ENCODE measurements around the gene ITPR1.
"Not testable (repeated sequence)": the region's sequence is repeated elsewhere in the genome, so short reads cannot be mapped to it uniquely, and the experiment has no call there.

Gene ITPR1

DNA sequence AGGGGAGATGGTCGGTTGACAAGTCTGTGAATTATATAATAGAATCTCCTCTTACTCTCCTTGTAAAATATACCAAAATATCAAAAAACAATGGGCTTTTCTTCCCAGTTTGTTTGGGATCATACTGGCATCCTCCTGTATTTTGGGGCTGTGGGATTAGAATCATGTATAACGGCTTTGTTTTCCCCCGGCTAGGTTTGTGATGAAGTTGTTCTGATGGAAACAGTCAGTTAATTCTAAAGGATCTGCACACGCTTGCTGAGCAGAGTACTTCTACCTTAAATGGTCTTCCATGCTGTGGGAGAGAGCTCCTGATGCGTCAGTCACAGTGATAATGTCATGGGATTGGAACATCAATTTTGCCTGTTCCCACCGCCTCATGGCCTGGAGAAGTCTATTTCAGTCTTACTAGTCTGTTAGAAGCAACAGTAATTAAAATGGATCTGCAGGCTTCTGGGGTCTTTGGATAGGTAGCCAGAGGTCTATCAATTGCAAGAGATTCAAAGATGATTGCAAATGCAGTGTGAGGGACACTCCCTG lies 81.3 kb downstream of the ITPR1 start:
- DNase-seq = no peak

- no peak for DNase-seq
Measured at GRCh38 chr3:4575381-4575780, 82.2 kb downstream of the ITPR1 start.

DNA sequence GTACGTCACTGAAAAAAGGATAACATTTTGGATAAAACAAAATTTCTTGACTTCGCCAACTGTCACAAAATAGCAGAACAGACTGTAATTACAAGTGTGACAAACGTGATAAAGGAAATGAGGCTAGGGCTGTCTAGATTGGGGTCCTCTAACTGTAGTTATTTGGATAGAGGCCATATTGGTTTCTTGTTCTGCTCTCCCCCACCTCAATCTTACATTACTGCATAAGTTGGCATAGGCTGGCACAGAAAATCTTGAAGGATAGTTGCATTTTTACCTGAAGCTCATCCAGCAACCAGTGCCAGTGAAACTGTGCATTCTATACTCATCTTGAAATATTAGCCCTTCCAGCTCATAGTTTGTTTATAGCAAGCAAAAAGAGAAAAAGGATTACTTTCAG lies 84.6 kb downstream of the ITPR1 start:
- no peak for DNase-seq

- no peak for DNase-seq
Measured at GRCh38 chr3:4580346-4581123, 87.4 kb downstream of the ITPR1 start.

DNA sequence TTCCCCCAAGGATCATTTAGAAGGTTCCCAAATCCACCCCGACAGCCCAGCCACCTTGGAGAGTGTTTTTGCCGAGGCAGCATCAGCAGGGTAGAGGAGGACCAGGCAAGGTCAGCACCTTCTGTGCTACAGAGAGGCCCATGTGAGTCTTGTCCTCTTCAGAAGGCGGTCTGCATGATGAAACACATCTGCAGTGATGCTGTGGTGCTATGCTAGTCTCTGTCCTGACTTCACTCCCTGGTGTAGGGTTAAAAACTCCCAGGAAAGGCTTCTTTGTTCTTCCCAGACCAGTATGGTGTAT lies 87.9 kb downstream of the ITPR1 start:
- DNase-seq = no peak

- no peak for DNase-seq
Measured at GRCh38 chr3:4581498-4581897, 88.3 kb downstream of the ITPR1 start.

DNA sequence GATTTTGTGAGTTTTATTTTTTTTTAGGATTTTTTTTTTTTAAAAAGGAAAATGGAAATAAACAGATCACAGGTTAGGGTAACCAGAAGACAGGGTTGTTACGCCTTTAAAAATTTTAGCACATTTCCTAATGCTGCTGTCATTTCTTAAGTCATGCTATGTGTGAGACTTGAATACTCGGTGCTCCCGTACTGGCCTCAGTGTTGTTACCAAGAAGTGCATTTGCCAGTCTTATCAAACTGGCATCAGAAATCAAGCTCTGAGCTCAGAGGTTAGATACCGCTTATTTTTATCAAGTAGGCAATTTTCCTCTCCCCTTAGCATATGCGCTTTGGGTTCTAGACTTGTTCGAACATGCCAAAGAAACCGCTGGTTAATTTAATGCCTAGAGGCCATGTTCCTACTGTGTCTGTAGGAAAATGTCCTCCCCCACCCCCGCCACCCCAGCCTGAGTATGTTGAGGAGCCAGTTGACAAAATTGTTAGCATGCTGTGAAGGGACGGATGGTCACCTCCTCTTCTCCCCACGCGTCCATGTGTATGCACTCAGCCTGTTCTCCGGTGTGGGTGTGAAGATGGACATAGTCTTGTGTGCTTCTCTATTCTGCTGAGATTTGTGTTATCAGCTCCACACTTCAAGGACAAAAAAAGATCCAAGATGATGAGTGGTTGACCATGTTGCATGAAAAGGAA lies 88.9 kb downstream of the ITPR1 start:
- DNase-seq = no peak

DNA sequence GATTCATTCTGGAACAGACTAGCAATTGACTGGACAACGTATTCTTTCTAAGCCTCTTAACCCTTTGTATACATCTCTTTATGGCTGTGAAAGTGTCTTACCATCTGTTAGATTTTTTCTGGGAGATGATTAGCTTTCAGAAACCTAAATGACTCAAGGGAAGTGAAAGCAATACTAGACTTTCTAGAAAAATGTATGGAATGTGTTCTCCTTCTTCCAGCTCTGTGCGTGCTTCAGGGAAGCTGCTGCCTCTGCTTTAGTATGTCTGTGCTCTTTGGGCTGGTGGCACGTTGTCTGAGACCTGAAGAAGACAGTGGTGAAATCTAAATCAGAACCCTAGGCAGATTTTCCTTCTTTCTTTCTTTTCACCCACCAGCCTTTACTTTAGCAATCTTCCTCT lies 89.5 kb downstream of the ITPR1 start:
- DNase-seq = no peak

DNA sequence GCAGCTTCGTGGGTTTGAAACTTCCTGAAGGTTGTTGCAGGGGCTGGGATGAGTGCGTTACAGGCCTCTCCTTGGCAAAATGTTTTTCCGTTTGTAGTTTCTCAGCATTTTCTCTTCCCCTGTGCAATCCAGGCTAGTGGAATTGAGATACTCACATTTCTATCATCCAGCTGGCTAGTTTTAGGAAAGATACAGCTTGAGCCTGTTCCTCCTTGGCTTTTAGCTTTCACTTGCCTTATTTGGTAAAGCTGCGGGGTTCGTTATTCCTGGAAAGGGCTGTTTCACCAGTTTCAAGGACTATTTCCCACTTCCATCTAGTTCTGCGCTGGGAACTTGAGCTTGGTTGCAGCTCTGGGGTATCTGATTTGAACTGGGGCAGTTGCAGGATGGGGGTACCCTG lies 90.3 kb downstream of the ITPR1 start:
- DNase-seq = no peak

DNA sequence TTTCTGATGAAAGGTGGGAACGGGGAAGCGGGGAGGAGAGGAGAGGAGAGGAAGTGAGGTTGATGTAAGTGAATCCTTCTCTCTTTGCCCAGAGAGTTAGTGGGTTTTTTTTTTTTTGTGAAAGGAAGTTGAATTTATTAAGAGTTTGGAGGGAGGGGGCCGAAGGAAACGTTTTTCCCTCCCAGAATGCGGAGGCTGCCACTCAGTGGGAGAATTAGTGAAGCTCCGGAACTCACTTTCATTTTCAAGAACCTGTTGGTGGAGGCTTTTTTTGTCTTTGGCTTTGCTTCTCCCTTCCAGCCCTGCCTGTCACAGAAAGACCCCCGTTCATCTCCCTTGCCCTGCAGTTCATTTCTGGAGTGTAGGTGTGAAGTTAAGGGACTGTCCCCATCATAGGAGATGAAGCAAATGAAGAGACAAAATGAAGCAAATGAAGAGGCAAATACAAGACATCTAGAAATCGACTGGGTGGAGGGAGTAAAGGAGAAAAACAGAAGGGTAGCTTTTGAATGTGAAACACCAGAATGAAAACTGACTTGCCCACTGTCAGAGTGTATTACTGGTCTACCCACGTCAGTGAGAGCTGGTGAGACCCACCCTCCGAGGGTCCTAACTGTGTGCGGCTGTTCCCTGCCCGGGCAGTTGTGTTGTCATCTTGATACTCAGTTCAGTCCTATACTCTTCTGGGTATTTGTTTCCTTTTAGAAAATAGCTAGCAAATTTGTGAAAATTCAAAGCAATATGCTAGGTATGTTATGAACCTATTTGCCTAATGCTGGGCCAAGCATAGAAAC lies 91.5 kb downstream of the ITPR1 start:
- DNase-seq = peak; percentile 39

GRCh38 chr3:4586381-4586780 lies 93.2 kb downstream of the ITPR1 start:
- DNase-seq = no peak

DNA sequence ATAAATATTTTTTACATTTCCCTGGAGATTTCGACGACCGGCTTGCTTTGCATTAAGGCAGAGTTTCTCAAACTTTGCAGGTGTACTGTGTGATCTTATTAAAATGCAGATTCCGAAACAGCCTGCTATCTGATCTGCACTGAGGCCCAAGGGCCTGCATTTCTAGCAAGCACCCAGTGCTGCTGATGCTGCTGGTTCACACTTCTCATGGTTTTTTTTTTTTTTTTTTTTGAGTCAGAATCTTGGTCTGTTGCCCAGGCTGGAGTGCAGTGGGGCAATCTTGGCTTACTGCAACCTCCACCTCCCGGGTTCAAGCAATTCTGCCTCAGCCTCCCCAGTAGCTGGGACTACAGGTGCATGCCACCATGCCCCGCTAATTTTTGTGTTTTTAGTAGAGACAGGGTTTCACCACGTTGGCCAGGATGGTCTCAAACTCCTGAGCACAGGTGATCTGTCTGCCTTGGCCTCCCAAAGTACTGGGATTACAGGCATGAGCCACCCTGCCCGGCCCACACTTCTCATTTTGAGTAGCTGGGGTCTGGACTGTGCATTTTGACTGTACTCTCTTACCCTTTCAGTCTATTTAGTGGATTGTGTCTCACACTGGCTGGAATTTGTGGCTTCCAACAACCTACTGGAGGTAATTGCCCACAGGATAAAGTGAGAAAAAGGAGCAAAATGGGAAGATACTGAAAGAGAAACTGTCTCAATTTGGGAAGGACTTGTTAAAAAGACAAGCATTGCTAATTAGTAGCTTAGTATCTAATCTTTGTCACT lies 94.1 kb downstream of the ITPR1 start:
- peak; percentile 43 for DNase-seq

- no peak for DNase-seq
Measured at GRCh38 chr3:4587838-4588105, 94.6 kb downstream of the ITPR1 start.

- DNase-seq = no peak
Measured at GRCh38 chr3:4588466-4588865, 95.3 kb downstream of the ITPR1 start.

GRCh38 chr3:4589475-4590097 lies 96.4 kb downstream of the ITPR1 start:
- no peak for DNase-seq

GRCh38 chr3:4590849-4591248 lies 97.7 kb downstream of the ITPR1 start:
- DNase-seq = not testable (repeated sequence)

DNA sequence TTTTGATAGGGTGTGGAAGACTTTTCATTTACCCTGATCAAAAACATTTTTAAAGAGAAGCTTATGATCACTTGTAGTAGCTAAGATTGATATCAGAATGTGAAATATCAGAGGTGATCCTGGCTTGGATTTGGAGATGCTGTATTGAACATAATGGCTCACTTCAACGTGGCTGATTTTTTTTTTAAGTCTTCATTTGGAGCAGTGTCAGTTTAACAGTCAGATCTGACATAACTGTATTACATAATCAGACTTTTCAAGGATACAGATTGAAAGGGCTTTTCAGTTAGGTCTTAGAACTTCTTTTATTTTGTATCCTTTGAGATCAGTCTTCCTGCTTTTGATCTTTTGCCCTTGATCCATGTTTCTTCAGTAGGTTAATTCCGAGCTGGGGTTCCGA lies 98.5 kb downstream of the ITPR1 start:
- no peak for DNase-seq

- no peak for DNase-seq
Measured at GRCh38 chr3:4593014-4593413, 99.9 kb downstream of the ITPR1 start.

DNA sequence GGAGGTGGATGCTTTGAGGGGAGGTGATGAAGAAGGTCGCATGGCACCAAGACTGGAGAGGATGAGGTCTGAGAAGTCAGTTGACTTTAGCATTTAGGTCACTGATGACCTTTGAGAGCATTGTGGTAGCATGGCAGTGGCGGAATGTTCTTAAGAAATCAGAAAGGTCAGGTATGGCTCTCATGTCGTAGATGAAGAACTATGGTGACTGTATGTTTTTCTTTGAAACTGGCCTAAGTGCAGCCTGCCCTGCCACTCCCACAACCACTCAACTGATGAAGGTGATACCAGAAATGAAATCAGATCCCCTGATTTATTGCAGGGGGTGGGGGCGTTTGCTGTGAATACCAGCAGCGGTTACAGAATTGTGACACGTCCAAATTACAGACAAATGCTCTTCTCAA lies 102.6 kb downstream of the ITPR1 start:
- DNase-seq = no peak

- DNase-seq = no peak
Measured at GRCh38 chr3:4596612-4597011, 103.5 kb downstream of the ITPR1 start.

DNA sequence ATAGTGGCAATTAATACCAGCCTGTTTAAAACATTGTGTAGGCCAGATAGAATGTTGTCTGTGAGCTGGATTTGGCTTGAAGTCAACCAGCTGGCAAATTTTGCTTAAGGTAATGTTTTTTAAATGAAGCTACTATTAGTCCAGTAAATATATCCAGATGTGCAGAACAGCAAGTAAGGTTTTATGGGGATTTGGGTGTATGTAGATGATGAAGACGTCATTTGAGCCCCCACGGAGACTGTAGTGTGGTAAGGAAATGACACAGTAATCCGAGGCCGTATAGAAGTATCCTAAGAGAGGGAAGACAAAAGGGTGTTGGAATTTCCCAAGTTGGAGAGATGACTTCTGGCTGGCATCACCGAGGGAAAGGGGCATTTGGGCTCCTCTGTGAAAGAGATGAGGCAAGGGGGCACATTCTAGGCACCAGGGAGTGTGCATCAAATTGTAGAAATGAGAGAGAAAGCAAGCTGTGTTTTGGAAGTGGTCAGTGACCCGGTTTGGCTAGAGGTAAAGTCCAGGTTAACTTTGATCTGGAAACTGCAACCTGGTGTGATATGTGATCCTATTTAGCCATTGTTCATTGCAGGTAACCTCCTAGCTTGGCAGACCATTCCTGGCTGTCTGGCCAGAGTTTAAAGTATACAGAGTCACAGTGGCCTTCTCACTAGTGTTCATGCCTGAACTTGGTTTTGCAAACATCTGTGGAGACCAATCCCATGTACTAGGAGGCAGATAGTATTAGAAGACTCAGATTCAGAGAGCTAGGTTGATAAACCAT lies 104.2 kb downstream of the ITPR1 start:
- no peak for DNase-seq

- DNase-seq = not testable (repeated sequence)
Measured at GRCh38 chr3:4598232-4598631, 105.1 kb downstream of the ITPR1 start.
